Measurements from ENCODE around the gene RNF121. TPM values are rescaled to one million over a fixed set of nuclear protein-coding genes. Genes with fewer than 3 reads are reported as not detected.
A peak's percentile ranks its signal among the peaks of the same experiment; 100 is the strongest.

The RNF121 gene
- total and polyA plus RNA-seq, 7 donors, result 23.0 to 51.7 (median 27.5) TPM

DNA sequence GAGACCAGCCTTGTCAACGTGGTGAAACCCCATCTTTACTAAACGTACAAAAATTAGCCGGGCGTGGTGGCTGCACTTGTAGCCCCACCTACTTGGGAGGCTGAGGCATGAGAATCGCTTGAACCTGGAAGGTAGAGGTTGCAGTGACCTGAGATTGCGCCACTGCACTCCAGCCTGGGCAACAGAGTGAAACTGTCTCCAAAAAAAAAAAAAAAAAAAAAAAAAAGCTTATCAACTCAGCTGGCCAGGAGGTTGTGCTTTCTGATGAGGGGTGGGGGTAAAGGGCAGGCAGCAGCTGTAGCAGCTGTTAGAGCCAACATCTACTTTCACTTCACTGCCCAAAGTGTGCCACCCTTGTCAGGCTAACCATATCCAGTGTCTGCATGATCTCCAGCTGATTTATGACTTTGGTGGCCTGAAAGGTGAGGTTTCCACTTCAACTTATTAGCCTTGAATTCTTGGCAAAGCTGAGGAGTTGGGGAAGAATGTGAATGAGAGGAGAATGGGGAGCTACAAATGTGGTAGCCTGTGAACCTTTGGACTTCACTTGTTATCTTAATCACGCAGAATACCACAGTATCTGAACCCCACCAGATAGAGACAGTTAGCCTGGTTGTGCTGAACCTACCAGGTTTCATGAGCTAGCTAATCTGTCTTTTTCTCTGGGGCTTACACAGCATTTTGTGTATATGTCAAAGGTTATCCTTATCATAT is 19.6 kb downstream of the RNF121 start:
- intact Hi-C loops (cut with DNase I), result no loop called here
- Histone ChIP-seq H3K27me3 (ENCODE audit: insufficient read depth in 3 of 3, low read length in 2 of 3) (no peaks in the 10 kb centered on the region), H3K36me3 (ENCODE audit: insufficient read depth in 1 of 2, low read depth in 1 of 2) (no peaks in the 10 kb centered on the region), H3K4me1 (peaks cover 42% of the 10 kb centered on the region), H3K4me3 (no peak overlapping the region), H3K27ac (no peak overlapping the region), H3K9me3 (no peaks in the 10 kb centered on the region)
- TF ChIP-seq, protein P1, sequence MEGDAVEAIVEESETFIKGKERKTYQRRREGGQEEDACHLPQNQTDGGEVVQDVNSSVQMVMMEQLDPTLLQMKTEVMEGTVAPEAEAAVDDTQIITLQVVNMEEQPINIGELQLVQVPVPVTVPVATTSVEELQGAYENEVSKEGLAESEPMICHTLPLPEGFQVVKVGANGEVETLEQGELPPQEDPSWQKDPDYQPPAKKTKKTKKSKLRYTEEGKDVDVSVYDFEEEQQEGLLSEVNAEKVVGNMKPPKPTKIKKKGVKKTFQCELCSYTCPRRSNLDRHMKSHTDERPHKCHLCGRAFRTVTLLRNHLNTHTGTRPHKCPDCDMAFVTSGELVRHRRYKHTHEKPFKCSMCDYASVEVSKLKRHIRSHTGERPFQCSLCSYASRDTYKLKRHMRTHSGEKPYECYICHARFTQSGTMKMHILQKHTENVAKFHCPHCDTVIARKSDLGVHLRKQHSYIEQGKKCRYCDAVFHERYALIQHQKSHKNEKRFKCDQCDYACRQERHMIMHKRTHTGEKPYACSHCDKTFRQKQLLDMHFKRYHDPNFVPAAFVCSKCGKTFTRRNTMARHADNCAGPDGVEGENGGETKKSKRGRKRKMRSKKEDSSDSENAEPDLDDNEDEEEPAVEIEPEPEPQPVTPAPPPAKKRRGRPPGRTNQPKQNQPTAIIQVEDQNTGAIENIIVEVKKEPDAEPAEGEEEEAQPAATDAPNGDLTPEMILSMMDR (IDR thresholded peaks at IDR 0.05), result no peak
- WGBS, 3 donors, result 51 to 68% (median 61%) methylated on average over 7 of the region's 7 CpGs
- DNase-seq (no peak), ATAC-seq (peak; percentile 69 to 79 (median 76))

DNA sequence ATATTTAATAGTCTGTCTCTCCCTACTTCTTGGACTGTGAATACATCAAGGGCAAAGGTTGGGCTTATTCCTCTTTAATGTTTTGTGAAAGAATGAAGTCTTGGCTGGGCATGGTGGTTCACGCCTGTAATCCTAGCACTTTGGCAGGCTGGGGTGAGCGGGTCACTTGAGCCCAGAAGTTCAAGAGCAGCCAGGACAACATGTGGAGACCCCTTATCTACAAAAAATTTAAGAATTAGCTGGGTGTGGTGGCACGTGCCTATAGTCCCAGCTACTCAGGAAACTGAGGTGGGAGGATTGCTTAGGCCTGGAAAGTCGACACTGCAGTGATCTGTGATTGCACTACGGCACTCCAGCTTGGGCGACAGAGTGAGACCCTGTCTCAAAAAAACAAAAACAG is 20.2 kb downstream of the RNF121 start:
- H3K27me3 ChIP-seq (ENCODE audit: insufficient read depth in 3 of 3, low read length in 2 of 3), result no peaks in the 10 kb centered on the region
- peaks cover 47% of the 10 kb centered on the region for H3K4me1 ChIP-seq
- WGBS, 3 donors, result 64 to 86% (median 74%) methylated on average over 6 of the region's 6 CpGs
- H3K27ac ChIP-seq, result no peak overlapping the region
- ATAC-seq, result peak in 2 of 4 donors; percentile 2 to 4
- DNase-seq, result no peak
- intact Hi-C loops (cut with DNase I), result no loop called here
- no peaks in the 10 kb centered on the region for H3K36me3 ChIP-seq (ENCODE audit: insufficient read depth in 1 of 2, low read depth in 1 of 2)
- TF ChIP-seq, protein P1 (IDR thresholded peaks at IDR 0.05), result no peak
- H3K4me3 ChIP-seq, result no peak overlapping the region
- no peaks in the 10 kb centered on the region for H3K9me3 ChIP-seq

DNA sequence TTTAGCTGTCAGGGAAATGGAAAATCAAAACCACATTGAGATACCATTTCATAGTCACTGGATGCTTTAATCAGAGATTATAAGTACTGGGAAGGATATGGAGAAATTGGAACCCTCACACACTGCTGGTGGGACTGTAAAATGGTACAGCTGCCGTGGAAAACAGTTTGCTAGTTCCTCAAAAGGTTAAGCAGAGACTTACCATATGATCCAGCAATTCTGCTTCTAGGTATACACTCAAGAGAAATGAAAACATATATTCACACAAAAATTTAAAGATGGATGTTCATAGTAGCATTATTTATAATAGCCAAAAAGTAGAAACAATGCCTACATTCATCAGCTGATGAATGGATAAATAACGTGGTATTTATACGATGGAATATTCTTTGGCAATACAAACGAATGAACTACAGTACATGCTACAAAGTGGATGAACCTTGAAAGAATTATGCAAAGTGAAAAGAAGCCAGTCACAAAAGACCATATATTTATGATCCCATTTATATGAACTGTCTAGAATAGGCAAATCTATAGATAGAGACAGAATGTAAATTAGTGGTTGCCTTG is 23.0 kb downstream of the RNF121 start:
- WGBS, 3 donors, result 62 to 95% (median 69%) methylated on average over 4 of the region's 4 CpGs
- H3K27ac ChIP-seq, result no peak overlapping the region
- peaks cover 46% of the 10 kb centered on the region for H3K4me1 ChIP-seq
- no peaks in the 10 kb centered on the region for H3K27me3 ChIP-seq (ENCODE audit: insufficient read depth in 3 of 3, low read length in 2 of 3)
- ATAC-seq (no peak), DNase-seq (no peak)
- intact Hi-C loops (cut with DNase I), result no loop called here
- H3K9me3 ChIP-seq, result no peaks in the 10 kb centered on the region
- TF ChIP-seq, protein P1 (IDR thresholded peaks at IDR 0.05), result no peak
- H3K36me3 ChIP-seq (ENCODE audit: insufficient read depth in 1 of 2, low read depth in 1 of 2), result no peaks in the 10 kb centered on the region
- H3K4me3 ChIP-seq, result no peak overlapping the region

DNA sequence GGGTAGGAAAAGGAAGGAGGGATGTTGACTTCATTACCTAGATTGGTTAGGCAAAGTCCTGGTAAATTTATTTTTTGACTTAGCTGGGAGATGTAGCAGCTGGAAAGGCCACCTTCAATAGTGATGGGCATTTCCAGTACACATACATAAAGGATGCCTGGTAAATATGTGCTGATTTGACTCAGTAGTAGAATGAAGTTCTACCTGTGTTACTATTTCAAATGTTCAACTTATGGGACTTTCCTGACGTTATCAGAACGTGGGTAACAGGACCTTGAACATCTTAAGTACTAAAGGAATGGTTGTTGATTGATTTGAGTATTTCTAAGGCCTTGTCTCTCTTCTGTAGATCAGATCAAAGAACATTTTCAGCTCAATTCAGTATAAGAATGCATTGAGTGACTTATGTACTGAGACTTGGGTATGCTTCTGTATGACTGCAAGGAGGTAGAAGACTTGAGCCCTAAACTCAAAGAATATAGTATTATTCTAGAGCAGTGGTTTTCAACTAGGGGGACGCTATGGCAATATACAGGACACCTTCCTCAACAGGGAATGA is 27.1 kb downstream of the RNF121 start:
- H3K27ac ChIP-seq, result no peak overlapping the region
- no peaks in the 10 kb centered on the region for H3K27me3 ChIP-seq (ENCODE audit: insufficient read depth in 3 of 3, low read length in 2 of 3)
- no peak overlapping the region for H3K4me3 ChIP-seq
- ATAC-seq, result no peak
- H3K9me3 ChIP-seq, result no peaks in the 10 kb centered on the region
- TF ChIP-seq, protein P1 (IDR thresholded peaks at IDR 0.05), result no peak
- intact Hi-C loops (cut with DNase I), result no loop called here
- peaks cover 0 to 15% of the 10 kb centered on the region in 2 donors for H3K36me3 ChIP-seq (ENCODE audit: insufficient read depth in 1 of 2, low read depth in 1 of 2)
- H3K4me1 ChIP-seq, result peaks cover 25% of the 10 kb centered on the region
- no peak for DNase-seq
- 61 to 65% (median 63%) methylated on average over 3 of the region's 3 CpGs for WGBS, 3 donors

Measured in psoas muscle (tissue), 8 donors.